Activated T-cell treated with anti-CD3 and anti-CD28 coated beads for 4 hours (primary cell): Measurements from ENCODE around the gene SYCE1.
"Not testable (repeated sequence)": the region's sequence is repeated elsewhere in the genome, so short reads cannot be mapped to it uniquely, and the experiment has no call there.

ENCODE experiments used
- DNase-seq: peaks from one replicate; pipeline ENCODE4 v3.0.0-alpha.2; 2020

Gene SYCE1

DNA sequence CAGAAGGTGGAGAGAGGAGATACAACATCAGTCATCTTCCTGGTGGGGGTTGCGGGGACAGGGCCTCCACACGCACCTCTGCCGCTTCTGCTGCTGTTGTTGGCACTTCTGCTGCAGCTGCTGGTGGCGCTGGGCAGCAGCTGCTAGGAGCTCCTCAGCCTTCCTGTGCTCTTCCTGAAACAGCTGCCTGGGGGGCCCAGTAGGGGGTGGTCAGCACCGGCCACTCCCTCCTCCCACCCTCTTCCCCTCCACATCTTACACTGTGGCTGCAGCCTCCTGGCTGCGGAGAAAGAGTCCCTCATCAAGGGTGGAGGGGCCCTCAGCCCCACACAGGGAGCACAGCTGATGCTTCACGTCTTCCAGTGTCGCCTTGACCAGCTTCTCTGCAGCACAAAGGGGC lies 9.9 kb downstream of the SYCE1 start:
- DNase-seq = no peak

DNA sequence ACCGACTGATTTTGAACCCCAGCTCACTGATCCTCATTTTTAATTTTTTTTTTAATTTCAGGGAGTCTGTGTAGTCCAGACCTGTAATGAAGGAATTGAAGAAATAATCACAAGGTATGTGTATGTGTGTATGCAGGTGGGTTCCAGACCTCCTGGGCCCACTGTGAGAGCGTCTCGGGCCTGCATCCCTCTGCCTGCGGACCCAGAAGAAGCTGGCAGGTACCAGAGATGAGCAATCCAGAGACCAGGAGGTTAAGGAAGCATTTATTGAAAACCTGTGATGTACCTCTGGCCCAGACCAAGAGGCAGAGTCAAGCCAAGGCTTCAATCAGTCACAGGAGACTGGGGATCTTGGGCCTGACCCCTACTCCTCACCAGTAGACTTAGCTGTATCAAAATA lies 10.8 kb downstream of the SYCE1 start:
- no peak for DNase-seq

DNA sequence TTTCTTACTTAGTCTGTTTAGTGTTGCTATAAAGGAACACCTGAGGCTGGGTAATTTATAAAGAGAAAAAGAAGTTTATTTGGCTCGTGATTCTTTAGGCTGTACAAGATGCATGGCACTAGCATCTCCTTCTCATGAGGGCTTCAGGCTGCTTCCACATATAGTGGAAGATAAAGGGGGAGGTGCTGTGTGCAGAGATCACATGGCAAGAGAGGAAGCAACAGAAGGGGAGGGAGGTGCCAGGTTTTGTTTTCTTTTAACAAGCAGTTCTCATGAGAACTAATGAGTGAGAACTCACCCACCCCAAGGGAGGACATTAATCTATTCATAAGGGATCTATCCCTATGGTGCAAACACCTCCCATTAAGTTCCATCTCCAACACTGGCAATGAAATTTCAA lies 20.9 kb downstream of the SYCE1 start:
- no peak for DNase-seq

- DNase-seq = not testable (repeated sequence)
Observed at GRCh38 chr10:133541441-133541975, 23.9 kb downstream of the SYCE1 start.

- DNase-seq = no peak
Observed at GRCh38 chr10:133537546-133538545, 27.5 kb downstream of the SYCE1 start.

DNA sequence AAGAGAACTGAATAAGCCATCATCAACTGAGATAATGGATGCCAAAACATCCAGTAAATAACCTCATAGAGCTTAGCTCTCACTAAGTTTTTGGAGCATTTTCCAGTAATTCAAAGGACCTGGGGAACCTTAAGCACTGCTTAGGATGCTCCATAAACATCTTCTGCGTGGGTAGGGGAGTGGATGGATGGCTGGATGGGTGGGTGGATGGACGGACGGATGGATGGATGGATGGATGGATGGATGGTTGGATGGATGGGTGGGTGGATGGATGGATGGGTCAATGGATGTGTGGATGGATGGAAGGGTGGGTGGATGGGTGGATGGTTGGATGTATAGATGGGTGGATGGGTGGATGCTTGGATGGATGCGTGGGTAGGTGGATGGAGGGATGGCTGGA lies 29.2 kb downstream of the SYCE1 start:
- DNase-seq = no peak

DNA sequence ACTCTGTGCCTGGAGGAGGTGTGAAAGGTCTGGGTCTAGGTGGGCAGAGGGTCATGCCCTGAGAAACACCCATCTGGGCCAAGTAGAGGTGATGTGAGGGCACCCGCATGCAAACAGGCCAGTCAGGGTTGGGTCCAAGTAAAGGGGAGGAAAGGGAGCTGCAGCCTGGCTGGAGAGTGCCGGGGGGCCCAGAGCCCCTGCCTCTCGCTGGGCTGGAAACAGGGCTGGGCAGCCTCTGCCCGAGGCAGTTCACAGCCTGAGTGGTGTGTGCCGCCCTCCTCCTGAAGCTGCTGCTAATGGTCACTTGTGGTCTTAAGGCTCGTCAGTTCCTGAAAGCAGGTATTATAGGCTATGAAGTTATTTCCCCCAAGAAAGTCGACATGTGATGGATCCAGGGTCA lies 31.0 kb downstream of the SYCE1 start:
- no peak for DNase-seq

GRCh38 chr10:133532871-133533270 lies 32.5 kb downstream of the SYCE1 start:
- DNase-seq = no peak

GRCh38 chr10:133530506-133530905 lies 34.9 kb downstream of the SYCE1 start:
- no peak for DNase-seq

- DNase-seq = no peak
Observed at GRCh38 chr10:133529576-133529946, 35.8 kb downstream of the SYCE1 start.

DNA sequence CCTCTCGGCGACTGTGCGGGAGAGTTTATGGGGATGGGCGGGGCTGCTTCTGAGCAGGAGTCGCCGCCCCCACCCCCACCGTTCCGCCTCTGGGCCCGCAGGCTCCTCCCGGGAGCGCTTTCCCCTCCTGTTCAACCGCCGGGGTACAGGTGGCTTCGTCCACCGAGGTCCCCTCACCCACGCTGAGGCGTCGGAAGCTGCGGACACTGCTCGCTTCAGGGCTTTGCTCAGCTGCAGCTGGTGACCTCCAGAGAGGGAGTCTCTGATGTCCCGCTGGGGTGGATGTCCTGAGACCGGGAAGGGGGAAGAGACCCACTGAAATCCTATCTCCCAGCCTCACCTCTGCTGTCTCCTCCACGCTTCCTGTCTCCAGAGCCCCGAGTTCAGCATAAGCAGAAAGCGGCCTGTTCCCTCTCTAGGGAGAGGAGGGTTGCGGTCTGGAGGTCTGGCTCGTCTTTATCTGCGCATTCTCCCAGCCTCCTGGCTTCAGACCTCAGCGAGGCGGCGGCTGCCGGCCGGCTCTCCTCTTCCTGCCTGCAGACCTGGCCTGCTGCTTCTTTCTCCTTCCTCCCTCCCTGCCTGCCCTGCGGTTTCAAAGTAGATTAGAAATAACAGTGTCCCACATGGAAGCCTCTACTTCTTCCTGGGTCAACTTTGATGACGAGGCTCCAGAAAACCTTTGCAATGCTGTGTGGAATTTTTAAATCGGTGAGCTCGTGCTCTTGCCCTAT lies 36.4 kb downstream of the SYCE1 start:
- no peak for DNase-seq

GRCh38 chr10:133528296-133528844 lies 37.0 kb downstream of the SYCE1 start:
- DNase-seq = no peak

DNA sequence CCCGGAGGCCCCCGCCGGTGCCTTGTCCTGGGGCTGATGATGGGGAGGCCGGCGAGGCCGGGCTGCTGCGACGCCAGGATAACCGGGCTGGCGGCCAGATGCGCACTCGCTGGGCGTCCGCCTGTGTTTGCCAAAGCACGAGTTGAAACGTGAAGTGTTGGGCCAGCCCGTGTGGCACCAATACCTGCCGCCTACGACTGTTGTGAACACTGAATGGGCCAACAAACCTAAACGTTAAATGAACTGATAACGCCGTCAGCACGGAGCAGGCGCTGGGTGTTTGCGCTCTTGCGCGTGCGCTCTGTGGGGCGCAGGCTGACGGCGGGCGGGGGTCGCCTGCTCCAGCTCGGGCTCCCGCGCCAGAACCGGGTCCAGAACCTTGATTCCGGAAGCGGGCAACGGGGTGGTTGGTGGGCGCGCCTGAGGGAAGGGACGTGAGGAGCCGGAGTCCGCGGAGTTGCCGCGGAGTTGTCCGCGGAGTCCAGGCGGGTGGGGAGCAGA lies 37.6 kb downstream of the SYCE1 start:
- no peak for DNase-seq

DNA sequence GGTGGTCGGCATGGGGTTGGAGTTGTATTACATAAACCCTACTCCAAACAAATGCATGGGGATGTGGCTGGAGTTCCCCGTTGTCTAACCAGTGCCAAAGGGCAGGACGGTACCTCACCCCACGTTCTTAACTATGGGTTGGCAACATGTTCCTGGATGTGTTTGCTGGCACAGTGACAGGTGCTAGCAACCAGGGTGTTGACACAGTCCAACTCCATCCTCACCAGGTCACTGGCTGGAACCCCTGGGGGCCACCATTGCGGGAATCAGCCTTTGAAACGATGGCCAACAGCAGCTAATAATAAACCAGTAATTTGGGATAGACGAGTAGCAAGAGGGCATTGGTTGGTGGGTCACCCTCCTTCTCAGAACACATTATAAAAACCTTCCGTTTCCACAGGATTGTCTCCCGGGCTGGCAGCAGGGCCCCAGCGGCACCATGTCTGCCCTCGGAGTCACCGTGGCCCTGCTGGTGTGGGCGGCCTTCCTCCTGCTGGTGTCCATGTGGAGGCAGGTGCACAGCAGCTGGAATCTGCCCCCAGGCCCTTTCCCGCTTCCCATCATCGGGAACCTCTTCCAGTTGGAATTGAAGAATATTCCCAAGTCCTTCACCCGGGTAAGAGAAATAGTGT lies 38.3 kb downstream of the SYCE1 start, which contains the start of gene CYP2E1:
TSS of gene CYP2E1 (plus strand) at position 407 of the 632 bp plus-strand sequence. CDS start at position 440, 33 bp downstream.
- DNase-seq = no peak

DNA sequence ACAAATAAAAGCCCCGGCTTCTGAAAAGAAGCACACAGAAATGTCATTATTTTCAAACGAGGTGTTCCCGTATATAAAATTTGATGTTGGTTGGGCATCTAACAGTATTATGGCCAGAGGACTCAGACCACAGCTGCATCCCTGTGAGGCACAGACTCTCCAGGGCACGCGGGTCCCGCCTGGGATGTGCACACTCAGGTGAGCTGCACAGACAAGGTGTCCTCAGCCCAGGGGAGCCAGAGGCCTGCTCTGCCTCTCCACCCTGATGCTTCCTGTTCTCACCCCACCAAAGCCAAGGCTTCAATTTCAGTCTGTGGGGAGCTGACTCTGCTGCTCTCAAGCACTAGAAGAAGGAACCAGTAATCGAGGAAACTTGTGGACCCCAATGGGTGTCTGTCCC lies 39.9 kb downstream of the SYCE1 start:
- DNase-seq = no peak

DNA sequence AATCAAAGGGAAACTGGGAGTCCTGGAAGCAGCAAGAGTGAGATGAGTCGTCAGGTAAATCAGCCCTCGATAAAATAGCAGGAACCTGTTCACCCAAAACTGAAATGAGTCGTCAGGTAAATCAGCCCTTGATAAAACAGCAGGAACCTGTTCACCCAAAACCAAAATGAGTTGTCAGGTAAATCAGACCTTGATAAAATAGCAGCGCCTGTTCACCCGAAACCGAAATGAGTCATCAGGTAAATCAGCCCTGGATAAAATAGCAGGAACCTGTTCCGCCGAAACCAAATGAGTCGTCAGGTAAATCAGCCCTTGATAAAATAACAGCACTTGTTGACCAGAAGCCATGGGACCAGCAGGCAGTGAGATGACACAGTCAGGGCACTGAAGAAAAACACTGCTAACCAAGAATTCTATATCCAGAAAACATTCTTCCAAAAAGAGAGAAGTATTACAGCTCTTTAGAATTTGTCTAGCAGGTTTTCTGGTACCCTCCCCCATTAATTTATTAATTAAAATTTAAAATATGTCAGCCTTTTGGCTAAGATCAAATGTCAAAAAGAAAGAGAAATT lies 41.7 kb downstream of the SYCE1 start:
- no peak for DNase-seq

GRCh38 chr10:133520193-133520738 lies 45.1 kb downstream of the SYCE1 start:
- peak; percentile 93 for DNase-seq

- DNase-seq = not testable (repeated sequence)
Observed at GRCh38 chr10:133518517-133518916, 46.9 kb downstream of the SYCE1 start.

DNA sequence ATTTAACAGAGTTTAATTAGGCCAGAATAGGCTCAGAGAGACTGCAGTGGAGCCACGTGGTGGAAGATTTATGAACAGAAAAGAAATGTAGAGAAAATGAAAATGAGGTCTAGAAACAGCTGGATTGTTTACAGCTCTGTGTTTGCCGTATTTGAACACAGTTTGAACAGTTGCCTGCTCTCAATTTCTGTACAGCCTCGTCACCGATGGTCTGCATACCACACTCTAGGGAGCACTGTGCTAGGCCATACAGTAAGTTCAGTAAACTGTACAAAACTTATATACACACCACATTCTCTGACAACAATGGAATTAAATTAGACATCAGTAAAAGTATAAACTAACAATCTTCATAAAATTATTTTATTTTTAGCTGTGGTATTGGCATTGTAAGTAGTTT lies 49.3 kb downstream of the SYCE1 start:
- no peak for DNase-seq

DNA sequence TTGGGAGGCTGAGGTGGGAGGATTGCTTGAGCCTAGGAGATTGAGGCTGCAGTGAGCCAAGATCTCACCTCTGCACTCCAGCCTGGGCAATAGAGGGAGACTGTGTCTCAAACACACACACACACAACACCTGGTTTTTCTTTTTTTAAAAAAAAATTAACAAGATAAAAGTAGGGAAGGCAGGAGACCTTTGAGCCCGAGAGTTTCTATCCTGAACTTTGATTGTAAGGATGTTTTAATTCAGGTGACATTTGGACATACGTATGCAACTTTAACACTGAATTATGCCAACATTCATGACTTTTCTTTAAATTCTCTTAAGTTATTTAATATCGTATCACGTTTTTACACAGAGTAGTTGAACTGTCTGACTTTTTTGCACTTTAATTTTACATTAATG lies 49.9 kb downstream of the SYCE1 start:
- no peak for DNase-seq

GRCh38 chr10:133511907-133512528 lies 53.4 kb downstream of the SYCE1 start:
- no peak for DNase-seq
